DOHH2 (cell line): ENCODE data around the gene P2RY13.

Source experiments
- CTCF ChIP-seq: fragments of 200-600 bp; sonication (generic); IDR thresholded peaks from one replicate; pipeline ENCODE4 v1.5.1; 2014; ENCODE audit warnings: antibody characterized with exemption, mild to moderate bottlenecking, low read depth, low read length; ENCODE audit not compliant: poor library complexity, severe bottlenecking
- EZH2phosphoT487 ChIP-seq: fragments of 200-600 bp; sonication (generic); IDR thresholded peaks from 2 replicates; pipeline ENCODE4 v1.6.1; 2017; ENCODE audit warnings: borderline replicate concordance, mild to moderate bottlenecking, antibody characterized with exemption, low read length, moderate library complexity, mixed read lengths

GRCh38 chr3:151318991-151319390 lies 10.4 kb downstream of the P2RY13 start:
- TF ChIP-seq CTCF (no peak), EZH2phosphoT487 (no peak)
